Non-pigmented ciliary epithelial cell (primary cell): Measurements from ENCODE around the gene PTPN23.

Experiments used
- DNase-seq: peaks from one replicate; pipeline ENCODE4 v3.0.0-alpha.2; 2010; ENCODE audit warnings: low read depth

Gene PTPN23

DNA sequence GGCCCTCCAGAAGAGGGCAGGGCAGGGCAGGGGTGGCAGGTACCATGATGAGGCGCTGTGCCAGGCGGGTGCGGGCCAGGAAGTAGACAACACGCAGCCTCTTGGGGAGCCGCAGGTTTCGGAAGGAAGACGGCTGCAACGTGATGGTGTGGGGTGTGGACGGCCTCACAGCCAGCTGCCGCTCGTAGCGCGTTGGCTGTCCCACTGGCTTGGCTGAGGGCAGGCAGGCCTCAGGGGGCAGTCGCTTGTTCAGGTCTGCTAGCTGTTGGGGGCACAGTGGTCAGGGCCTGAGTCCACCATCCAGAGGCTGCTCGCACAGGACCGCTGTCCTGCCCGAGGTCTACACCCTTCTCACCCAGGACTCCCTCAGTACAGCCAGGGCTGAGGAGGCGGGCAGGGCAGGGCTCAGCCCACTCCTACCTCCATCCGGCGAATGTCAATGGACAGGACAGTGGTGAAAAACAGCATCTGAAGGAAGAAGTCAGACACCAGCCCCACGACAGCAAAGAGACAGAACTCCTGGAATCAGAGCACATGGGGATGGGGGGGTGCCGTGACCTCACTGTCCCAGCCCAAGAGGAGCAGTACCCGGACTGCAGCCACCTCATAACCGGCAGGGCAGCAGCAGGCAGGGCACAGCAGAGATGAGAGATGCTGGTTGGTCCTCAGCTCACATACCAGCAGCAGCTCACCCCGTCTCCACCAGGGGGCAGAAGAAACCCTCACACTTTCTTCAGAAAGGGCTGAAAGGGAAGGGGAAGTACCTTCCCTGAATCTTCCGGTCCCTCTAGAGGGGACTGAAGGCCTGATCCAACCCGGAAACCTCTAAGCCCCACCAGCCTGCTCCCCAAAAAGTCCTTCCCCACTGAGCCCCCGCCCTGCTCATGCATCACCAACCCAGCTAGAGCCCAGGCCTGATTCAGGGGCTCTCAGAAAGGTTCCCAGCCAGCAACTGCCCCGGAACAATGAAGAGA, 40.0 kb downstream of the PTPN23 start:
- peak; percentile 54 for DNase-seq

GRCh38 chr3:47421741-47422649, 41.2 kb downstream of the PTPN23 start:
- DNase-seq, result no peak

GRCh38 chr3:47422743-47423142, 41.9 kb downstream of the PTPN23 start:
- DNase-seq, result no peak

GRCh38 chr3:47423548-47424145, 42.8 kb downstream of the PTPN23 start:
- DNase-seq, result no peak

- no peak for DNase-seq
Measured at GRCh38 chr3:47424434-47425382, 43.9 kb downstream of the PTPN23 start.

- no peak for DNase-seq
Measured at GRCh38 chr3:47425383-47425778, 44.6 kb downstream of the PTPN23 start.

DNA sequence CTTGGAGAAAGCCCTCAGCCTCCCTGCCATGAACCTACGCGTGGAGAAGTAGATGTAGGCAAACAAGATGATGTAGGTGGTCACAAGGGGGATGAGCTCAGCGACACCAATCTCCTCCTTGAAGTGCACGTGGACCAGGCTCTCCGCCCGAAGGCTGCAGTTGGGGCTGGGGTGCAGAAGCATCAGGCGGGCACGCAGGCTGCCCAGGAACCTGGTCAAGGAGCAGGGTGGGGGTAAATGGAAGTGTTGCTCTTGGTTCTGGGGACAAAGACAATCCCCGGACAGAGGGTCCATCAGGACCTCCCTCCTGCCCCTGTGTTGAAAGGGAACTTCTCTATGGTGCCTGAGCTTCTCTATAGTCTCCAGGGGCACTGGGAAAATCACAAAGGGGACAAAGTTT, 45.1 kb downstream of the PTPN23 start:
- no peak for DNase-seq

DNA sequence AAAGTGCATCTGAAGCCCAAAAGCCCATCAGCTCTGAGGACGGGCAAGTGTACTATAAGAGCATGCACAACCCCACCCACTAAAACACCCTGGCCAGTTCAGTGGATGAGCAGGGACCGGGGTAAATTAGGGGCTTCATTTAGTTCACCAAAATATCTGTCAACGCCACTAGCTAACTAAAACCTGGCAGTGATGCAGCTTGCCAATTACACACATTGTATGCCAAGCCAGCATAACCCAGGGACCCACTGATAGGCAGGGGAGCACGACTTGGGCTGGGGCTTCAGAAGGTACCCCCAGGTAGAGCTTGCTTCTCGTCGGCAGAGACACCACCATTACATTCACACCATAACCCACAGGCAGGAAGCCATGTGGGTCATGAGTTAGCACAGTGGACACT, 47.0 kb downstream of the PTPN23 start:
- no peak for DNase-seq

DNA sequence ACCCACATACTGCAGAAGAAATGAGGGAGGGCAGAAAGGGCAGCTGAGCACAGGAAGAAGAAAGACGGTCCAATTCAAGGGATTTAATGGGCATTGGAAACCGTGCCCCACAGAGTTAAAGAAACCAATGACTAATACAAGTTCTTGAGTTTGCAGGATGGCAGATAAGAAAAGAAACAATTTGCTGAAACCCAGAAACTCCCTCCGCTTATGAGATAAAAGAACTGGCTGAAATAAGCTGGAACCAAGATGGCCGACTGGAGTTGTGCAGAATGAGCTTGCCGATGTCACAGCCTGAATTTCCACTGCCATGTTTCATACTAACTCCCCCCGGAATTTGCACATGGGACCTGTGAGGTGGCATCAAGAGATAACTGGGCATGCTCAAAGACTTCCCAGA, 47.8 kb downstream of the PTPN23 start:
- no peak for DNase-seq

DNA sequence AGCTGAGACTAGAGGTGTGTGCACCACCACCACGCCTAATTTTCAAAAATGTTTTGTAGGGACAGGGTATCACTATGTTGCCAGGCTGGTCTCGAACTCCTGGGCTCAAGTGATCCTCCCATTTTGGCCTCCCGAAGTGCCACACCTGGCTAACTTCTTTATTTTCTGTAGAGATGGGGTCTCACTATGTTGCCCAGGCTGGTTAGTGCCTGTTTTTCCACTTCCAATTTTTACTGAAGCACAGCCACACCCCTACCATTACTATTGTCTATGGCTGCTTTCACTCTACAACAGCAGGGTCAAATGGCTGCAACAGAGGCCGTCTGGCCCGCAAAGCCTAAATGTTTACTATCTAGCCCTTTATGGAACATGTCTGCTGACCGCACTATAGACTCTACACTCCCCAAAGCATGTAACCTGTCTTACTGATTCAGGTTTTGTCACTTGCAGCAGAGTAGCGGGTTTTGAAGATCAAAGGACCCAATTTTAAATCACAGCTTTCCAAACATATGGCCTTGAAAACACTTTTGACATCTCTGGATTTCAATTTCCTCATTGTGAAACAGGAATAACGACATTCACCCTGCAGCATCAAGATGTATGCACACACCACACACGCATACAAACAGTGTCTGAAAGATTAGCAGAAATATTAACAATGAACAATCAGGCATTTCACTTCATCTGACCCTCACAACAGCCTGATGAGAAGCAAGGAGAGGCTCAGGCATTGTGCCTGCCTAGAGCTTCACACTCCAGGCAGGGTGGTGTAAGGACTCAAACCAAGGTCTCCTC, 48.9 kb downstream of the PTPN23 start:
- no peak for DNase-seq

- no peak for DNase-seq
Measured at GRCh38 chr3:47430606-47431005, 49.8 kb downstream of the PTPN23 start.

DNA sequence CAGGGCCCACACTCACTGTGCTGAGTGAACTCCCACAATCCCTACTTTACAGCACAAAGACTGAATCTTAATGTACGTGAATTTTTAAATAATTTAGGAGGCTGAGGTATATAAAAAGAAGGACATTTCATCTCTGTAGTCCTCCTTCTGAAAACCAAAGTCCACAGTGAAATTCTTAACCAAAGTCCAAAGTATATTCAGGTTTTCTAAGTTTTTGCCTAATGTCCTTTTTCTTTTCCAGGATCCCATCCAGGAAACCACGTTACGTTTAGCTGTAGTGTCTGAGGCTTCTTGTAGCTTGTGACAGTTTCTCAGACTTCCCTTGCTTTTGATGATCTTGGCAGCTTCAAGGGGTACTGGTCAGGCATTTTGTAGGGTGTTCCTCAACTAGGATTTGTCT, 50.4 kb downstream of the PTPN23 start:
- DNase-seq, result no peak

DNA sequence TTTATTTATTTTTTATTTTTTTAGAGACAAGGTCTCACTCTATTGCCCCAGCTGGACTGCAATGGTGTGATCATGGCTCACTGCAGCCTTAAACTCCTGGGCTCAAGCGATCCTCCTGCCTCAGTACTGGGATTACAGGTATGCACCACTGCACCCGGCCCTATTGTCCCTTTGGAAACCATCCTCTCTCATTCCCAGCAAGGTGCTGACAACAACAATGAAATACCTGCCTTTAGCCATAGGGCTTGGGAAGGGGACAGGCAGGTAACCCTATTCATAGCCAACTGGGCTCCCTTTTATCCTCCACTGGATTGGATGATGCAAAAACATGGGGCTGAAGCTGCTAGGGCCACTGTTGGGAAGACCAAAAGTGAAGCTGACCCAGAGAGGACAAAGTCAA, 51.9 kb downstream of the PTPN23 start:
- DNase-seq, result no peak

GRCh38 chr3:47433796-47434195, 53.0 kb downstream of the PTPN23 start:
- no peak for DNase-seq

DNA sequence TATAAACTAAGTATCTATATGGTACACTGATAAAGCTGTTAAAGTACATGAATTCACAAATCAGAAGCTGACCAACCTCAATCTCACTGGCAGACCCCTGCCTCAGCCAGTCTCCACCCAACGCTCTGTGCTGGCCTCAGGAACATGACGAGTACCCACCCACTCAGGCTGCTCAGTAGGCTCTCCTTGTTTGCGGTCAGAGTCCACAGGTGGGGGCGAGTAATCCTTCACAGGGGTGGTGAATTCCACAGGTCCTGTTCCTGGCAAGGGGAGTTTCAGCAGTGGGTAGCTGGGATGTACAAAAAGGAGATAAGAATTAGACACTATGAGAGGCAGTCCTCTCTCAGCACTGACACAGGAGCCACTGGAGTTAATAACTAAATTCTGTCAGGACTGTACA, 54.0 kb downstream of the PTPN23 start:
- DNase-seq, result no peak

- no peak for DNase-seq
Measured at GRCh38 chr3:47436180-47436579, 55.4 kb downstream of the PTPN23 start.

DNA sequence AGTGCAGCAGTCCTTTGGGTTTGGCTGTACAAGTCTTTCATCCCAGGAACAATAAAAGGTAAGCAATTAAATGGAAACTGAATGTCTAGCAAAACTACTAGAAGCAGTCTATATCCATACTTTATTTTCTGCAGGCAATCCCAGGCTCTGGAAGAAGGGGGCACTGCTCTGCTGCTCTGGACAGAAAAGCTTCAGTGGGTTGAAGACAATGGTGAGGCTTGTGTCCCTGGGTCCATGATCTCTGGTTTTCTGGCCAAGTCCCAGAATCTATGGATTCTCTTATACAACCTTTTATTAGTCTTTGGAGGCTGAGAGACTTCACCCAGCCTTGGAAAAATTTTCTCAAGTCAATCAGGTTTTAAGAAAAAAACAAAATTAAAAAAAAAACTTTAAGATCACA, 59.3 kb downstream of the PTPN23 start:
- DNase-seq, result no peak

- no peak for DNase-seq
Measured at GRCh38 chr3:47441796-47442551, 61.2 kb downstream of the PTPN23 start.

GRCh38 chr3:47443611-47443995, 62.8 kb downstream of the PTPN23 start:
- no peak for DNase-seq

DNA sequence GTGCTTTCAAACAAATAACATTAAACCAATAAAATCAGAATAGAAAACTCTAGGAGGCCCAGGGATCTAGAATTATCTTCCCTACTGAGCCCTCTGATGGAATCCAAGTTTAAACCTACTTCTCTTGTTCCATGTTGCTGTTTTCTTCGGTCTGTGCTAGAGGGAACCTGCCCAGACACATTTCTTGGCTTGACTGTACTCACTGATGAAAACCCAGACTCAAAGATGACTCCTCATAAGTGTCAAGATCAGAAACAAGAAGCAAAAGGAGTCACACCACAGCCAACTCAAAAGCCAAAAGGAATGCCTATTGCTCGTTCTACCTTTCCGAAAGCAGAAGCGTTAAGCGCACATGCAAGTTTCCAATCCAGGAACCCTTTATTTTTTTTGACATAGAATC, 63.3 kb downstream of the PTPN23 start:
- DNase-seq, result no peak
